Hepatocyte (in vitro differentiated cells): ENCODE data around the gene ATF3. TPM values are rescaled to one million over a fixed set of nuclear protein-coding genes. Genes with fewer than 3 reads are reported as not detected.

Experiments
- DNase-seq: peaks from one replicate; pipeline ENCODE4 v3.0.0-alpha.2; 2016; ENCODE audit warnings: low spot score
- H2AFZ ChIP-seq: fragments of 200-600 bp; sonication (generic); 2 replicates; pipeline ENCODE4 v1.6.0; 2016; ENCODE audit warnings: antibody characterized with exemption, mild to moderate bottlenecking
- H3K27ac ChIP-seq: fragments of 200-600 bp; sonication (generic); 2 replicates; pipeline ENCODE4 v1.5.1; 2016; ENCODE audit warnings: mild to moderate bottlenecking
- H3K27me3 ChIP-seq: fragments of 200-600 bp; sonication (generic); 2 replicates; pipeline ENCODE4 v1.6.1; 2016
- H3K36me3 ChIP-seq: fragments of 200-600 bp; sonication (generic); replicated peaks from 2 replicates; pipeline ENCODE4 v1.5.1; 2016; ENCODE audit warnings: low read depth; ENCODE audit not compliant: insufficient read depth
- H3K4me1 ChIP-seq: fragments of 200-600 bp; sonication (generic); 2 replicates; pipeline ENCODE4 v1.5.1; 2016; ENCODE audit warnings: mild to moderate bottlenecking, moderate library complexity; ENCODE audit not compliant: insufficient read depth
- H3K4me2 ChIP-seq: fragments of 200-600 bp; sonication (generic); 2 replicates; pipeline ENCODE4 v1.6.0; 2016
- H3K4me3 ChIP-seq: fragments of 200-600 bp; sonication (generic); 2 replicates; pipeline ENCODE4 v1.5.1; 2016; ENCODE audit warnings: mild to moderate bottlenecking
- H3K79me2 ChIP-seq: fragments of 200-600 bp; sonication (generic); 2 replicates; pipeline ENCODE4 v1.6.0; 2017; ENCODE audit warnings: mild to moderate bottlenecking
- H3K9me2 ChIP-seq: fragments of 200-600 bp; sonication (generic); replicated peaks from 2 replicates; pipeline ENCODE4 v1.6.0; 2017; ENCODE audit warnings: mild to moderate bottlenecking; ENCODE audit not compliant: insufficient read depth
- H3K9me3 ChIP-seq: fragments of 200-600 bp; sonication (generic); 2 replicates; pipeline ENCODE4 v1.5.1; 2016; ENCODE audit warnings: low read depth, mild to moderate bottlenecking
- H4K20me1 ChIP-seq: fragments of 200-600 bp; sonication (generic); 2 replicates; pipeline ENCODE4 v1.6.0; 2016; ENCODE audit warnings: mild to moderate bottlenecking; ENCODE audit not compliant: insufficient read depth, poor library complexity, severe bottlenecking
- CTCF ChIP-seq: fragments of 200-600 bp; sonication (generic); IDR thresholded peaks from 2 replicates; pipeline ENCODE4 v1.5.1; 2016; ENCODE audit warnings: antibody characterized with exemption, mild to moderate bottlenecking; ENCODE audit not compliant: poor library complexity
- EZH2 ChIP-seq: fragments of 200-600 bp; sonication (generic); IDR thresholded peaks from 2 replicates; pipeline ENCODE4 v1.6.1; 2016; ENCODE audit warnings: antibody characterized with exemption, mild to moderate bottlenecking, borderline replicate concordance
- EZH2phosphoT487 ChIP-seq: fragments of 200-600 bp; sonication (generic); IDR thresholded peaks from one replicate; pipeline ENCODE4 v1.6.1; 2018; ENCODE audit warnings: antibody characterized with exemption, mild to moderate bottlenecking, low read depth, moderate library complexity; ENCODE audit not compliant: unreplicated experiment, severe bottlenecking
- WGBS: methylation state at CpG from one replicate; pipeline ENCODE4 v1.1.6; 2016; ENCODE audit warnings: low lambda C conversion rate; ENCODE audit errors: missing lambda C conversion rate; 5-methylcytosine and 5-hydroxymethylcytosine counted together
- polyA plus RNA-seq: library from polyadenylated mRNA; unstranded; fragments of >200 nt; fragmentation: Nextera tagmentation; extraction: Ambion mirVana; gene quantifications from 2 replicates; pipeline ENCODE4 v1.2.1, GENCODE V29; 2016
- total RNA-seq: library from RNA; depleted of rRNA; stranded (reverse); fragments of >200 nt; gene quantifications from 2 replicates; pipeline ENCODE4 v1.2.3, GENCODE V29; 2014

Gene ATF3
- total and polyA plus RNA-seq, 2 experiments from 2014 or later, result 128 to 129 TPM

GRCh38 chr1:212589446-212589845 lies 19.1 kb upstream of the ATF3 start:
- no peak overlapping the region for H3K27ac ChIP-seq
- no peak overlapping the region for H2AFZ ChIP-seq
- H3K4me3 ChIP-seq, result no peak overlapping the region
- no peaks in the 10 kb centered on the region for H3K4me1 ChIP-seq
- no peak for DNase-seq
- H3K27me3 ChIP-seq, result peaks cover 3% of the 10 kb centered on the region
- H3K9me2 ChIP-seq, result no peaks in the 10 kb centered on the region
- H4K20me1 ChIP-seq, result no peaks in the 10 kb centered on the region
- H3K4me2 ChIP-seq, result no peak overlapping the region
- H3K9me3 ChIP-seq, result no peaks in the 10 kb centered on the region
- TF ChIP-seq EZH2, result no peak
- WGBS, result 92% methylated on average over 3 of the region's 3 CpGs
- H3K79me2 ChIP-seq, result no peaks in the 10 kb centered on the region
- no peaks in the 10 kb centered on the region for H3K36me3 ChIP-seq

- Histone ChIP-seq H3K79me2 (no peaks in the 10 kb centered on the region), H2AFZ (no peak overlapping the region), H3K27me3 (peaks cover 3% of the 10 kb centered on the region), H3K9me2 (no peaks in the 10 kb centered on the region), H3K4me1 (peaks cover 8% of the 10 kb centered on the region), H3K9me3 (no peaks in the 10 kb centered on the region), H4K20me1 (no peaks in the 10 kb centered on the region), H3K36me3 (no peaks in the 10 kb centered on the region), H3K4me2 (no peak overlapping the region), H3K27ac (no peak overlapping the region), H3K4me3 (no peak overlapping the region)
- WGBS, result 68% methylated on average over 3 of the region's 3 CpGs
- no peak for DNase-seq
- TF ChIP-seq EZH2 (no peak), CTCF (no peak)
These were observed 16.6 kb upstream of the ATF3 start for GRCh38 chr1:212591922-212592321.

- Histone ChIP-seq H3K36me3 (no peaks in the 10 kb centered on the region), H3K4me1 (peaks cover 13% of the 10 kb centered on the region), H2AFZ (no peak overlapping the region), H3K27ac (no peak overlapping the region), H3K79me2 (no peaks in the 10 kb centered on the region), H4K20me1 (no peaks in the 10 kb centered on the region), H3K27me3 (no peaks in the 10 kb centered on the region), H3K9me2 (no peaks in the 10 kb centered on the region), H3K4me2 (no peak overlapping the region), H3K4me3 (no peak overlapping the region), H3K9me3 (no peaks in the 10 kb centered on the region)
- TF ChIP-seq EZH2phosphoT487, result no peak
- no peak for TF ChIP-seq CTCF
- WGBS, result 53% methylated on average over 3 of the region's 3 CpGs
- DNase-seq, result no peak
These were observed 14.7 kb upstream of the ATF3 start for GRCh38 chr1:212593821-212594251.

GRCh38 chr1:212594640-212595039 lies 13.9 kb upstream of the ATF3 start:
- H3K79me2 ChIP-seq, result no peaks in the 10 kb centered on the region
- no peaks in the 10 kb centered on the region for H3K36me3 ChIP-seq
- H3K27me3 ChIP-seq, result no peaks in the 10 kb centered on the region
- H2AFZ ChIP-seq, result no peak overlapping the region
- no peak for TF ChIP-seq CTCF
- TF ChIP-seq EZH2phosphoT487, result no peak
- no peak for TF ChIP-seq EZH2
- no peaks in the 10 kb centered on the region for H4K20me1 ChIP-seq
- 98% methylated on average over 3 of the region's 3 CpGs for WGBS
- H3K4me1 ChIP-seq, result peaks cover 13% of the 10 kb centered on the region
- no peaks in the 10 kb centered on the region for H3K9me2 ChIP-seq
- no peak overlapping the region for H3K27ac ChIP-seq
- no peak overlapping the region for H3K4me3 ChIP-seq
- DNase-seq, result no peak
- H3K9me3 ChIP-seq, result no peaks in the 10 kb centered on the region
- no peak overlapping the region for H3K4me2 ChIP-seq
